GM18868 (cell line): ENCODE results near the gene CORT.
"Not testable (repeated sequence)": the region's sequence is repeated elsewhere in the genome, so short reads cannot be mapped to it uniquely, and the experiment has no call there.

Experiments used
- ATAC-seq: cut with Tn5 transposase; IDR thresholded peaks from one replicate; pipeline ENCODE4 v1.9.1; 2021; ENCODE audit warnings: mild to moderate bottlenecking, moderate library complexity; ENCODE audit not compliant: unreplicated experiment

The CORT gene

GRCh38 chr1:10437052-10437451 is 12.8 kb upstream of the CORT start:
- no peak for ATAC-seq

DNA sequence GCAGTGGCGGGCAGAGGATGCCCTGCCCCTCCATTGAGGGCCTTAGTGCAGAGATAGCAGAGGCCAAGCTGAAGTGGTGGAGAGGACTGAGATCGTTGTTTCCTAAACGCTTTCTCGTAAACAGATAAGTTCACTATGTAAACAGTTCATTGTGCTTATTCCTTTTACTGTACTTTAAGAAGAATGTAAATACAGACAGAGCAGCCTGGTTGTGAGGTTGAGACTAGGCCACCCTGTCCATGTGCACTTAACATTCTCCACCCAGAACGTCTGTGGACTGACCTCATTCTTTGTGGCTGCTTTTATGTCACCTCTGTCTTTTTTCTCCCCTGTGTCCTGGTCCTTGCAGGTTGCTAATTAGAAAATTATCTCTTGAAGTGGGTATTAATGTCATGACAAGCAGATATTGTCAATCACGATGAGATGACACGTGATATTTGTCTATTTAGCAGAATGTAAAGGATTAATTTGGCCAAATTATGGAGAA is 11.1 kb upstream of the CORT start:
- ATAC-seq: no peak

DNA sequence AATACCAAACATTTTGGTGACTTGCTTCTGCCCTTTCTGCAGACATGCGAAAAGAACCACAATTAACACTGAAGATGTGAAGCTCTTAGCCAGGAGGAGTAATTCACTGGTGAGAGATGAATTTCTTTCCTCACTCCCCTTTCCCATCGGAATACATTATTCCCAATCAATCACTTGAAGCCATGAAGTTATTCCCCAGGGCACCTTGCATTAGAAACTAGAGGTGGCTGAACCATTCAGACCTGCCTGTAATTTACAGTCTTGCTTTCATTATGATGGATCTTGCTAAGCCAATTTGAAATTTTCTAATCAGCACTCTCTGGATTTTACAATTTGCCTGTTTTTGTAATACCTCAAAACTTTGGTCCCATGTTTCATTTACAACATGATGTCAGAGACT is 9.5 kb upstream of the CORT start:
- ATAC-seq: no peak

GRCh38 chr1:10440794-10441193 is 9.0 kb upstream of the CORT start:
- ATAC-seq: no peak

- no peak for ATAC-seq
Measured at GRCh38 chr1:10444248-10444647, 5.6 kb upstream of the CORT start.

GRCh38 chr1:10444795-10445397 is 4.9 kb upstream of the CORT start:
- no peak for ATAC-seq

GRCh38 chr1:10446790-10447422 is 2.9 kb upstream of the CORT start:
- no peak for ATAC-seq

DNA sequence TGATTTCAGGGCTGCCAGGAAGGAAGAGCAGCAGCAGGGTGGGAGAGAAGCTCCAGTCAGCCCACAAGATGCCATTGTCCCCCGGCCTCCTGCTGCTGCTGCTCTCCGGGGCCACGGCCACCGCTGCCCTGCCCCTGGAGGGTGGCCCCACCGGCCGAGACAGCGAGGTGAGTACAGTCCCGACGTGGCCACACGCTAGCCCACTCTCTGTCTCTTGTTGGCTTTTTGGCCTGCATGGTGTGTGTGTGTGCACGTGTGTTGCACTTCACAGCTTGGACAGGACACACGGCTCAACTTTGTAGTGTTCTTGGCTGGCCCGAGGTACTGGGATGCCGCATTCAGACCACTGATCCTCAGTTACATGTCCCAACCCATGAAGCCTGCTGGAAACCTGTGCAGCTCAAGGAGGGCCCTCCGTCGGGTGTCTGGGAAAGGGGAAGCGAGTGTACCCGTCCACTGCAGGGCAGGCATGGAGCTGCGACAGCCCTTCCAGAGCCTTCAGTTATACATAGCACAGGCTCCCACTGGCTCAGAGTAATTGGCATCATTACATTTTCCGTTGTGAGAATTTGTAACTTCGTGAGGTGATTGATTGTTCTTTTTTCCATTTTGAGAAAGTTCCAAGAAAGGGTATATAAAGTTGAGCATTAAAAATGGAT is 454 bp downstream of the CORT start:
- ATAC-seq: no peak

- no peak for ATAC-seq
Measured at GRCh38 chr1:10450836-10451235, 1.0 kb downstream of the CORT start.

- ATAC-seq: no peak
Measured at GRCh38 chr1:10451287-10451686, 1.5 kb downstream of the CORT start.

DNA sequence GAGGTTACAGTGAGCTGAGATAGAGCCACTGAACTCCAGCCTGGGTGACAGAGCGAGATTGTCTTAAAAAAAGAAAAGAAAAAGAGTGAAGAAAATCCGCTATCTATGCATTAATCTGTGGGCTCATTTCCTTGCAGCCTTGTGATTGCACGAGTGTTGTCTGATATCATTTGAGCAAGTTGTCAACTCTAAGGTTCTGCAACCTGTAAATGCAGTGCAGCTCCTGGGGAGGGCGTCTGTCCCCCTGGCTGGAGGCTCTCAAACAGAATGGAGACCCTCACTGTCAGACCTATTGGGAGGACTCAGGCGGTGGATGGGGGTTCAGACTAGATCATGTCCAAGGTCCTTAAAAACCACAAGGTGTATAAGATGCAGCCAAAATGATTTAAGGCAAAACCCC is 6.2 kb downstream of the CORT start:
- no peak for ATAC-seq

- no peak for ATAC-seq
Measured at GRCh38 chr1:10456661-10457060, 6.8 kb downstream of the CORT start.

- not testable (repeated sequence) for ATAC-seq
Measured at GRCh38 chr1:10457462-10457861, 7.6 kb downstream of the CORT start.

- ATAC-seq: no peak
Measured at GRCh38 chr1:10457875-10458274, 8.0 kb downstream of the CORT start.

DNA sequence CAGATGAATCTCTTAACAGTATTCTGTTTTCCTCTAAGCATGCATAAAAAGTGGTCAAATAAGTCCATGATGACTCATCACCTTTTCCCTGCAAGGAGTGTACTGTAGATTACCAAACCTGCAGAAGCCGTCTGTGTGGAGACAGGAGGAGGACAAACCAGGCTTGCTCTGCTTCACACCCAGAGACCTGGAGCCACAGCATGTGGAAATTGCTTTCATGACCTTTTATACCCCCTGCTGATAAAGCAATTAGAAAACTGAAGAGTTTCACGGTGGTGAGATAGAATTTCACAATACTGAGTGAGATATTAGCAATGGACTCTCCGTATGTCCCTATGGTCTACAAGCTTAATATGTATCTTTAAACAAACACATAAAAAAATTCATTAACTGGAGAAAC is 9.4 kb downstream of the CORT start:
- no peak for ATAC-seq

- ATAC-seq: no peak
Measured at GRCh38 chr1:10467078-10467477, 17.2 kb downstream of the CORT start.

GRCh38 chr1:10470043-10470442 is 20.2 kb downstream of the CORT start:
- ATAC-seq: no peak

GRCh38 chr1:10471411-10472219 is 21.8 kb downstream of the CORT start:
- ATAC-seq: no peak

DNA sequence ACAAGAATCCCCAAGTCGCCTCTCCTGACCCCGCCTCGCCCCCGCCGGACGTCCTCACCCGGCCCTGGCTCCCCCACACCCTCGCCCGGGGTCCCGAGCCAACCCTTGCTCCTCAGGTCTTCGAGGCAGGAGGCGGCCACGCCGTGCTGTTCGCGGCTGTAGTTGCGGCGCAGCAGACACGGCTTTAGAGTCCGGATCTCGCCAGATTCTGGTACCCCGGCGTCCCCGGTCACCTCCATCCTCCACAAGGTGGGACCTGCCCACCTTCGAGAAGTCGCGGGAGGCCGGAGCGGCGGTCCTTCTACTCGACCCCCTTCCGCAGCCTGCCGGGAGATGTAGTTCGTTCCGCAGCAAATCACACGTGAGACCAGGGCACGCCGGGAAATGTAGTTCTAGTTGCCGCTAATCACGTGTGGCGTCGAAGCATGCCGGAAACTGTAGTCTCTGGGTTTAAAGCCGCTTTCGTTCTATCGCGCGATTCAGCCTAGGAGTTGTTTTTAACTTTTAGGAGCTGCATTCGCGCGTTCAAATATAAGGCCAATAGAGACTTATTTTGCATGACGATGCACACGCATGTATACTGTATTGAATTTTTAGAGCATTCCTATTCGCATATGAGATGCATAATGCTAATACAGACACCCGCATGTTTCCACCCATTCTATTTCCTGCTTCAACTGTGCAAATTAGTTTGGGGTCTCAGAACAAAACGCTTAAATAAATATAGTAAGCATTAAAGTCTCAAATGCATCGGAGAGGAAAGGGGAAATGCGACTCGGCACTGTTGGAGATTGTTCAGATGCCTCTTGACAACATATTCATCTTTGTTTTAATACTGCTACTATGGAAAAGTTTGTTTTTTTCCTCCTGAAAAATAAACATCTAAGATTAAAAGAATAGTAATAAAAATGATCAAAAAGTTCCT is 22.7 kb downstream of the CORT start, which contains the start of gene DFFA:
DFFA (minus strand) TSS at position 310 of the 925 bp plus-strand sequence; CDS start at position 239, 71 bp downstream.
- peak; percentile 74 for ATAC-seq

DNA sequence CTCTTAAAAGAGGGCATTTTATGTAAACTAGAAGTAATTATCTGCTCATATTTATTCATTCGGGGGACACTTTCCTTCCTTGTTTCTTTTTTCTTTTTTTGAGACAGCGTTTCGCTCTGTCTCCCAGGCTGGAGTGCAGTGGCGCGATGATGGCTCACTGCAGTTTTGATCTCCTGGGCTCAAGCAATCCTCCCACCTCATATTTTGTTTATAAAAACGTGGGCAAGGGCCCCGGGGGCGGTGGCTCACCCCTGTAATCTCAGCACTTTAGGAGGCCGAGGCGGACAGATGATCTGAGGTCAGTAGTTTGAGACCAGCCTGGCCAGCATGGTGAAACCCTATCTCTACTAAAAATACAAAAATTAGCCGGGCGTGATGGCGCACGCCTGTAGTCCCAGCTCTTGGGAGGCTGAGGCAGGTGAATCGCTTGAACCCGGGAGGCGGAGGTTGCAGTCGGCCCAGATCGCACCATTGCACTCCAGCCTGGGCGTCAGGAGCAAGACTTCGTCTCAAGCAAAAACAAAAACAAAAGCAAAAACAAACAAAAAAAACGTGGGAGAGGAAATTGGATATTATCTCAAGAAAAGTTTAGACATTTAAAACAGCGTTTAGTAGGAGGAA is 23.4 kb downstream of the CORT start:
- no peak for ATAC-seq
